Suppressor macrophage (primary cell): Measurements from ENCODE around the gene FBXO4.

Experiments
- DNase-seq, 4 experiments: peaks; one replicate each; pipeline ENCODE4 v3.0.0-alpha.2; 2020 to 2022
- total RNA-seq, 17 experiments: gene quantifications; one replicate each; lab custom pipeline; 2026; ENCODE audit warnings: mixed read lengths in 6 of 17, inconsistent platforms in 3 of 17; lab: John Stamatoyannopoulos, UW

The FBXO4 gene
- total RNA-seq, result 2.8 to 14.4 (median 9.0) reads per million in 17 experiments

GRCh38 chr5:41924872-41925554 is at the start of gene FBXO4:
Gene FBXO4, plus strand, starts transcription at chr5:41925281. Its CDS starts 29 bp downstream, at chr5:41925310.
- peak; percentile 93 to 97 (median 96) for DNase-seq

- no peak for DNase-seq
These were observed 48.4 kb upstream of the FBXO4 start for GRCh38 chr5:41876678-41877077.

GRCh38 chr5:41877408-41877807 is 47.7 kb upstream of the FBXO4 start:
- DNase-seq, result no peak

GRCh38 chr5:41878173-41878572 is 46.9 kb upstream of the FBXO4 start:
- no peak for DNase-seq

GRCh38 chr5:41878643-41879478 is 46.2 kb upstream of the FBXO4 start:
- no peak for DNase-seq

- DNase-seq, result no peak
These were observed 42.3 kb upstream of the FBXO4 start for GRCh38 chr5:41882765-41883164.

GRCh38 chr5:41883243-41883642 is 41.8 kb upstream of the FBXO4 start:
- DNase-seq, result no peak

GRCh38 chr5:41883936-41884335 is 41.1 kb upstream of the FBXO4 start:
- DNase-seq, result no peak

- no peak for DNase-seq
These were observed 39.8 kb upstream of the FBXO4 start for GRCh38 chr5:41885286-41885685.

- no peak for DNase-seq
These were observed 33.9 kb upstream of the FBXO4 start for GRCh38 chr5:41891066-41891707.

GRCh38 chr5:41892031-41892430 is 33.0 kb upstream of the FBXO4 start:
- no peak for DNase-seq

GRCh38 chr5:41893074-41893851 is 31.8 kb upstream of the FBXO4 start:
- no peak for DNase-seq

GRCh38 chr5:41896230-41896629 is 28.9 kb upstream of the FBXO4 start:
- DNase-seq, result peak in 2 of 4 experiments; percentile 12 to 20

- DNase-seq, result no peak
These were observed 21.6 kb upstream of the FBXO4 start for GRCh38 chr5:41903382-41903891.

GRCh38 chr5:41903892-41904799 is 20.9 kb upstream of the FBXO4 start, which contains the start of gene RIMOC1:
Gene RIMOC1, plus strand, starts transcription at chr5:41904344. Its CDS starts 24 bp downstream, at chr5:41904368.
- DNase-seq, result peak; percentile 99 to 100 (median 100)

GRCh38 chr5:41906151-41906550 is 18.9 kb upstream of the FBXO4 start:
- DNase-seq, result no peak

- DNase-seq, result peak in 2 of 4 experiments; percentile 11
These were observed 16.6 kb upstream of the FBXO4 start for GRCh38 chr5:41908374-41909079.

- DNase-seq, result no peak
These were observed 7.0 kb upstream of the FBXO4 start for GRCh38 chr5:41918105-41918504.

- no peak for DNase-seq
These were observed 3.9 kb upstream of the FBXO4 start for GRCh38 chr5:41921166-41921565.

- DNase-seq, result no peak
These were observed 3.2 kb upstream of the FBXO4 start for GRCh38 chr5:41921874-41922273.
